Stomach (tissue), 9 donors: ENCODE measurements around the gene KCNE4. TPM values are rescaled to one million over a fixed set of nuclear protein-coding genes. Genes with fewer than 3 reads are reported as not detected.

Experiments used
- DNase-seq, 2 donors: peaks; one replicate each; pipeline versions ENCODE4 v3.0.0 to v3.0.0-alpha.2; 2013 to 2019
- H3K27ac ChIP-seq, 5 donors: fragments of 200-600 bp in 4 of 5; sonication (generic) in 4 of 5; one replicate each; pipeline ENCODE4 v1.5.1; 2013 to 2019; ENCODE audit warnings: mild to moderate bottlenecking in 1 of 5, moderate library complexity in 1 of 5
- H3K27me3 ChIP-seq, 3 donors: fragments of 200-600 bp; sonication (generic); one replicate each; pipeline ENCODE4 v1.5.1; 2017 to 2019; ENCODE audit warnings: mixed run types in 1 of 3
- H3K36me3 ChIP-seq, 4 donors: fragments of 200-600 bp; sonication (generic); 1 replicate in 3 of 4; 2 replicates in 1 of 4; pipeline ENCODE4 v1.5.1; 2016 to 2019
- H3K4me1 ChIP-seq, 4 donors: fragments of 200-600 bp; sonication (generic); one replicate each; pipeline ENCODE4 v1.5.1; 2016 to 2019
- H3K4me3 ChIP-seq, 4 donors: fragments of 200-600 bp; sonication (generic) in 3 of 4; one replicate each; pipeline ENCODE4 v1.5.1; 2016 to 2019; ENCODE audit warnings: mild to moderate bottlenecking in 1 of 4
- H3K9me3 ChIP-seq, 4 donors: fragments of 200-600 bp; sonication (generic); one replicate each; pipeline ENCODE4 v1.5.1; 2016 to 2019
- EP300 ChIP-seq: sonication (generic); formaldehyde crosslinking; IDR thresholded peaks from one replicate; pipeline ENCODE4 v1.6.1; 2017; ENCODE audit warnings: antibody characterized with exemption
- POLR2A ChIP-seq, 4 donors: fragments of 450-650 bp; IDR thresholded peaks; one replicate each; pipeline ENCODE4 v1.6.1; 2016; ENCODE audit warnings: antibody characterized with exemption in 4 of 4, control low read depth in 2 of 4, mild to moderate bottlenecking in 1 of 4, moderate library complexity in 1 of 4
- POLR2AphosphoS5 ChIP-seq, 3 donors: sonication (generic); formaldehyde crosslinking; IDR thresholded peaks; one replicate each; pipeline ENCODE4 v1.6.1; 2016; ENCODE audit warnings: antibody characterized with exemption in 3 of 3
- WGBS, 5 donors: extraction: QIAGEN DNeasy Blood & Tissue Kit in 3 of 5; methylation state at CpG; one replicate each; pipeline versions ENCODE4 v1.1.5 to v1.1.7; 2013 to 2018; 5-methylcytosine and 5-hydroxymethylcytosine counted together
- intact Hi-C: fragments of 100-400 bp; cut with DNase I; formaldehyde crosslinking; loops from one replicate; pipeline ENCODE4 v1.15.1; 2023; ENCODE audit warnings: low total_unique reads
- polyA plus RNA-seq, 3 donors: library from polyadenylated mRNA; stranded (reverse); fragments of 200-250 nt; gene quantifications; one replicate each; pipeline ENCODE4 v1.2.3, GENCODE V29; 2013
- total RNA-seq, 5 donors: library from RNA; depleted of rRNA; stranded (reverse); fragments of >200 nt; gene quantifications; one replicate each; pipeline versions ENCODE4 v1.1.0 to v1.2.3, GENCODE V29; 2014 to 2016
- TF ChIP-seq, protein P1 (sequence below), 7 experiments: fragments of 450-650 bp in 4 of 7; fragments of 200-600 bp in 3 of 7; sonication (generic) in 3 of 7; IDR thresholded peaks; one replicate each; pipeline ENCODE4 v1.5.1; 2016 to 2019; ENCODE audit warnings: antibody characterized with exemption in 7 of 7, control low read depth in 2 of 7, mild to moderate bottlenecking in 1 of 7
- donor health status: healthy with polysubstance abuse.
- donor health status: Bipolar disorder and iron deficiency.
- donor health status: healthy.

The KCNE4 gene
- total and polyA plus RNA-seq, 8 donors: 0.58 to 16.3 (median 2.9) TPM; not detected in 1

DNA sequence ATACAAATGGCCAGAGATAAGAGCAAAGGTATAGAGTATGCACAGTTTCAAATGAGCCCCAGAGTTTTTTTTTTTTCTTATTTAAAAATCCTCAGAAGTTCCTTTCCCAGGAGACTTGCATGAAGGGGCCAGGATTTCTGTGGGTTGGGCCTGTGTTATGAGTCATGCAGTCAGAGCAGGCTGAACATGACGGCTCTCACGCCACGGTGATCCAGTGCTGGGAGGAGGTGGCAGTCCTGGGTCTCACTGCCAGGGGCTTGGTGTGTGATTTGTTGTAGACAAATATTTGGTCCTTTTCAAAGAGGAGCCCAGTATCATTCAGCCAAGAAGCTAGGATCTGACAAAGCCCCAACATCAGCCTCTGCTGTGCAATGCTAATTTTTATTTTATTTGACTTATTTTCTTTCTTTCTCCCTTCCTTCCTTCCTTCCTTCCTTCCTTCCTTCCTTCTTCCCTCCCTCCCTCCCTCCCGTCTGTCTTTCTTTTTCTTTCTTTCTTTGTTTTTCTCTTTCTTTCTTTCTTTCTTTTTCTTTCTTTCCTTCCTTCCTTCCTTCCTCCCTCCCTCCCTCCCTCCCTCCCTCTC, 10.4 kb upstream of the KCNE4 start:
- H3K36me3 ChIP-seq: no peaks in the 10 kb centered on the region
- H3K27me3 ChIP-seq: no peaks in the 10 kb centered on the region
- TF ChIP-seq POLR2A (IDR thresholded peaks at IDR 0.05) (no peak), POLR2AphosphoS5 (IDR thresholded peaks at IDR 0.05) (peak in 2 of 3 donors; percentile 46 to 70), EP300 (no peak)
- TF ChIP-seq, protein P1, sequence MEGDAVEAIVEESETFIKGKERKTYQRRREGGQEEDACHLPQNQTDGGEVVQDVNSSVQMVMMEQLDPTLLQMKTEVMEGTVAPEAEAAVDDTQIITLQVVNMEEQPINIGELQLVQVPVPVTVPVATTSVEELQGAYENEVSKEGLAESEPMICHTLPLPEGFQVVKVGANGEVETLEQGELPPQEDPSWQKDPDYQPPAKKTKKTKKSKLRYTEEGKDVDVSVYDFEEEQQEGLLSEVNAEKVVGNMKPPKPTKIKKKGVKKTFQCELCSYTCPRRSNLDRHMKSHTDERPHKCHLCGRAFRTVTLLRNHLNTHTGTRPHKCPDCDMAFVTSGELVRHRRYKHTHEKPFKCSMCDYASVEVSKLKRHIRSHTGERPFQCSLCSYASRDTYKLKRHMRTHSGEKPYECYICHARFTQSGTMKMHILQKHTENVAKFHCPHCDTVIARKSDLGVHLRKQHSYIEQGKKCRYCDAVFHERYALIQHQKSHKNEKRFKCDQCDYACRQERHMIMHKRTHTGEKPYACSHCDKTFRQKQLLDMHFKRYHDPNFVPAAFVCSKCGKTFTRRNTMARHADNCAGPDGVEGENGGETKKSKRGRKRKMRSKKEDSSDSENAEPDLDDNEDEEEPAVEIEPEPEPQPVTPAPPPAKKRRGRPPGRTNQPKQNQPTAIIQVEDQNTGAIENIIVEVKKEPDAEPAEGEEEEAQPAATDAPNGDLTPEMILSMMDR (IDR thresholded peaks at IDR 0.05): no peak
- H3K27ac ChIP-seq: peak overlapping the region in 4 of 5 donors; percentile 25 to 80 (median 59)
- no peak overlapping the region for H3K4me3 ChIP-seq
- peaks cover 0 to 31% (median 8%) of the 10 kb centered on the region in 4 donors for H3K4me1 ChIP-seq
- intact Hi-C loops: no loop called here
- 9 to 30% (median 21%) methylated on average over 4 of the region's 4 CpGs for WGBS, 5 donors
- peak; percentile 74 to 89 for DNase-seq
- no peaks in the 10 kb centered on the region for H3K9me3 ChIP-seq

DNA sequence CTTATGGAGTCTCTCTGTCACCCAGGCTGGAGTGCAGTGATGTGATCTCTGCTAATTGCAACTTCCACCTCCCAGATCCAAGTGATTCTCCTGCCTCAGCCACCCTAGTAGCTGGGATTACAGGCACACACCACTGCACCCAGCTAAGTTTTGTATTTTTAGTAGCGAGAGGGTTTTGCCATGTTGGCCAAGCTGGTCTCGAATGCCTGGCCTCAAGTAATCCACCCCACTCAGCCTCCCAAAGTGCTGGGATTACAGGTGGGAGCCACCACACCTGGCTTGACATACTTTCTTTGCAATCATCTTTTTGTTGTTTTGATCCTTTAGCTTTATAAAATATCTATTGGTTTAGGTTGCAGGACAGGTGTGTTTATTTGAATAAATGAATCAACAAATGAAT, 9.7 kb upstream of the KCNE4 start:
- no peak for DNase-seq
- Histone ChIP-seq H3K36me3 (no peaks in the 10 kb centered on the region), H3K27me3 (no peaks in the 10 kb centered on the region), H3K4me3 (no peak overlapping the region), H3K4me1 (peaks cover 0 to 38% (median 12%) of the 10 kb centered on the region in 4 donors), H3K27ac (peak overlapping the region in 1 of 5 donors; percentile 24), H3K9me3 (no peaks in the 10 kb centered on the region)
- WGBS, 5 donors: 86 to 100% (median 92%) methylated on average over 2 of the region's 2 CpGs
- TF ChIP-seq EP300: no peak
- TF ChIP-seq, protein P1 (IDR thresholded peaks at IDR 0.05): no peak
- TF ChIP-seq POLR2AphosphoS5 (IDR thresholded peaks at IDR 0.05): no peak
- no peak for TF ChIP-seq POLR2A (IDR thresholded peaks at IDR 0.05)
- intact Hi-C loops: no loop called here

DNA sequence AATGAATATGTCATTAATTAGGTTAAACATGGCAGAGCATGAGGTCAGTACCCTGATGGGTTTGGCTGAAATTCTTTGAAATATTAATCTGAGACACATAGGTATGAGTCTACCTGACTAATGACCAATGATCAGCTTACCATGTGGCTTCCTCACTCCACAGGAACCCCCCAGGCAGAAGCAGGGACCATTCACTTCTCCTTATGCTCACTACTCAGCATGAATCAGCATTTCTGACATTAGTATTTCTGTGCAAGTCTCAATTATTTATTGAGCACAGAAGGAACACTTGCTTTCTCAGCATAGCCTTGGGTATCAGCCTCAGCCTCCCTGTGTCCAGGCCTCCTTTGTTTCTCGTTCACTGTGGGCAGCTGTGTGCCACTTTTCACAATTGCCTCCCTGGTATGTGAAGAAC, 9.3 kb upstream of the KCNE4 start:
- no peak overlapping the region for H3K27ac ChIP-seq
- TF ChIP-seq POLR2A (IDR thresholded peaks at IDR 0.05) (no peak), POLR2AphosphoS5 (IDR thresholded peaks at IDR 0.05) (no peak), EP300 (no peak)
- TF ChIP-seq, protein P1 (IDR thresholded peaks at IDR 0.05): no peak

DNA sequence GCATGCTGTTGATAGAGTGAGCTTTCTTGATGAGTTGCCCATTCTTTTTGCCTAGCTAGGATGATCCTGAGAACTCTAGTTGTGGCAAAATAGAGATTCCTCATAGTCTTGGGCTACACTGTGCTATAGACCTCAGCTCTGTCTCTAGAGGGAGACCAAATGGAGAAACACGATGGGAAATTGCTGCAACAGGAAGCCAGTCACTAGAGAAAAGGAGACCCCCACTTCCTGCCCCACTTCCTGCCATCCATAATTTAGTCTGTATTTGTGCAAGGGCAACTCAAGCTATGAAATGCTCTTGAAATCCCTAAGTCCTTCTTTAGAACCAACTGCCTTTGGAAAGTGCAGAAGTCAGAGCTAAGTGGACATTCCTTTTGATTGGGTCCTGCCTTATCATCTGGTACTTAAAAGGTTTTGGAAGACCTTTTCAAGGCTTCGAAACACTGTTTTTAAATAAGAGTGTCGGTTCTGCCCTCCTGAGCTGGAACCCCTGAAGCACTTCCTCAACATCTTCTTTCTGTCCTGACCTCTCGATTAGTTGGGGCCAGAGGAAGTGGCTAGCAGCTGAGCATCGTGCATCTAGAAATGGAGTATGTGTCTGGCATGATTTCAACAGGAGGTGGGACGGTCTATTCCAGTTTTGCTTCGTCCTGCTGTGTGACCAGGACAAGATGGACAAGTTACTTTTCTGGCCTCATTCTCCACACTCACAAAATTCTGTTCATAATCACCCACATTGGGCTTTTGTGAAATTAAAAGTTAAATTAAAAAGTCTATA, 8.6 kb upstream of the KCNE4 start:
- peaks cover 0 to 49% (median 19%) of the 10 kb centered on the region in 4 donors for H3K4me1 ChIP-seq
- intact Hi-C loops: no loop called here
- no peaks in the 10 kb centered on the region for H3K27me3 ChIP-seq

More for the DNA sequence above, 9.3 kb upstream of the KCNE4 start:
- Histone ChIP-seq H3K4me1 (peaks cover 0 to 42% (median 14%) of the 10 kb centered on the region in 4 donors), H3K27me3 (no peaks in the 10 kb centered on the region), H3K4me3 (no peak overlapping the region), H3K36me3 (no peaks in the 10 kb centered on the region), H3K9me3 (no peaks in the 10 kb centered on the region)
- intact Hi-C loops: no loop called here
- WGBS, 5 donors: 73 to 91% (median 82%) methylated on average over 1 of the region's 1 CpG
- no peak for DNase-seq

More for the DNA sequence above, 8.6 kb upstream of the KCNE4 start:
- Histone ChIP-seq H3K36me3 (no peaks in the 10 kb centered on the region), H3K27ac (no peak overlapping the region), H3K4me3 (no peak overlapping the region), H3K9me3 (no peaks in the 10 kb centered on the region)
- peak in 1 of 2 donors; percentile 29 for DNase-seq
- 65 to 81% (median 71%) methylated on average over 7 of the region's 7 CpGs for WGBS, 5 donors
- no peak for TF ChIP-seq POLR2A (IDR thresholded peaks at IDR 0.05)
- no peak for TF ChIP-seq POLR2AphosphoS5 (IDR thresholded peaks at IDR 0.05)
- TF ChIP-seq, protein P1 (IDR thresholded peaks at IDR 0.05): no peak
- no peak for TF ChIP-seq EP300
